Aorta (tissue), 5 donors: ENCODE data around the gene SLC18B1. TPM values are rescaled to one million over a fixed set of nuclear protein-coding genes. Genes with fewer than 3 reads are reported as not detected.

ENCODE experiments used
- ATAC-seq: fragments of 200-7000 bp; cut with Tn5 transposase; one replicate; pipeline ENCODE4 v1.9.1; 2022; ENCODE audit warnings: moderate library complexity; ENCODE audit not compliant: low FRiP score
- DNase-seq, 2 donors: peaks; one replicate each; pipeline ENCODE4 v3.0.0-alpha.2; 2020
- H3K27ac ChIP-seq, 2 donors: one replicate each; pipeline ENCODE4 v1.5.1; 2013; ENCODE audit warnings: low read length in 2 of 2, mild to moderate bottlenecking in 2 of 2, moderate library complexity in 2 of 2, control low read depth in 1 of 2, inconsistent platforms in 1 of 2, low read depth in 1 of 2
- H3K27me3 ChIP-seq, 2 donors: one replicate each; pipeline ENCODE4 v1.6.1; 2013; ENCODE audit warnings: control low read depth in 1 of 2, low read length in 1 of 2, mild to moderate bottlenecking in 1 of 2, moderate library complexity in 1 of 2; ENCODE audit not compliant: insufficient read depth in 2 of 2, control insufficient read depth in 1 of 2
- H3K36me3 ChIP-seq, 2 donors: one replicate each; pipeline ENCODE4 v1.6.1; 2013; ENCODE audit warnings: control low read depth in 1 of 2, low read length in 1 of 2, mild to moderate bottlenecking in 1 of 2; ENCODE audit not compliant: insufficient read depth in 2 of 2, control insufficient read depth in 1 of 2
- H3K4me1 ChIP-seq, 2 donors: one replicate each; pipeline ENCODE4 v1.6.1; 2013; ENCODE audit warnings: low read length in 2 of 2, control low read depth in 1 of 2, mild to moderate bottlenecking in 1 of 2, moderate library complexity in 1 of 2; ENCODE audit not compliant: insufficient read depth in 2 of 2, control insufficient read depth in 1 of 2
- H3K4me3 ChIP-seq, 2 donors: one replicate each; pipeline ENCODE4 v1.5.1; 2013; ENCODE audit warnings: low read length in 2 of 2, control low read depth in 1 of 2, mild to moderate bottlenecking in 1 of 2
- H3K9me3 ChIP-seq: one replicate; pipeline ENCODE4 v1.6.1; 2013; ENCODE audit warnings: mild to moderate bottlenecking, low read length; ENCODE audit not compliant: control insufficient read depth
- WGBS, 2 donors: extraction: QIAGEN DNeasy Blood & Tissue Kit; methylation state at CpG; one replicate each; pipeline ENCODE4 v1.1.7; 2013; 5-methylcytosine and 5-hydroxymethylcytosine counted together
- intact Hi-C, 2 donors: fragments of 100-400 bp; cut with DNase I; formaldehyde crosslinking; loops; one replicate each; pipeline versions ENCODE4 v1.14.2 to v1.15.0; 2022
- polyA plus RNA-seq, 2 donors: library from polyadenylated mRNA; stranded (reverse); fragments of 200-250 nt; gene quantifications; one replicate each; pipeline ENCODE4 v1.2.3, GENCODE V29; 2013
- total RNA-seq, 2 donors: library from RNA; stranded (reverse); fragmentation: NEBNext Ultra II Directional; extraction: Animal tissue kit (Norgen Biotek cat#: 25700); gene quantifications; one replicate each; pipeline ENCODE4 v1.2.1, GENCODE V29; 2021
- donor health status: healthy with polysubstance abuse.
- donor health status: Bipolar disorder and iron deficiency.
- donor health status: DM: no; HTN: no; CAD: no.
- donor health status: DM: no; HTN: no; CAD: no.
- donor health status: DM: yes; HTN: yes; CAD: no.

SLC18B1 gene
- total and polyA plus RNA-seq, 4 donors = 4.0 to 9.2 (median 5.7) TPM

GRCh38 chr6:132758689-132759088 is 39.7 kb downstream of the SLC18B1 start:
- no peaks in the 10 kb centered on the region for H3K27me3 ChIP-seq
- H3K4me3 ChIP-seq = no peak overlapping the region
- intact Hi-C loops = no loop called here
- H3K4me1 ChIP-seq = peaks cover 0 to 8% of the 10 kb centered on the region in 2 donors
- WGBS, 2 donors = 88 to 91% methylated on average over 2 of the region's 2 CpGs
- H3K9me3 ChIP-seq = no peaks in the 10 kb centered on the region
- H3K27ac ChIP-seq = peak overlapping the region in 1 of 2 donors; percentile 25
- ATAC-seq (no peak), DNase-seq (no peak)
- H3K36me3 ChIP-seq = no peaks in the 10 kb centered on the region

DNA sequence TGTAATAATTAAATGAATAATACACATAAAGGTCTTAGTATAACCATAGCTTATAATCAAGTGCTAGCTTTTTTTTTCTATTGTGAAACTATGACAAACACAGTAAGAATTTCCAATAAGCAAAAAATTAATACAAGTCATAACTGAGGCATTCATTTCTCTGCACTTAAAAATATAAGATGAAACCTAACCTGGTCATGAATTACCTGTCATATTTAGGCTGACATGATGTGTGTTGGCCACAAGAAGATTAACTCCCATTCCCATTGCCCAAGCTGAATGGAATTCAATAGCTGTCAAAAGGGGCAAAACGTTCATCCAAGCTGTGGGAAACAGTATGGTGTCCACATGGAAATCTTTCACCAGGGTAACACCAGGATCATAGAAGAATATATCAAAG is 46.2 kb downstream of the SLC18B1 start:
- H3K4me1 ChIP-seq = no peaks in the 10 kb centered on the region
- ATAC-seq (no peak), DNase-seq (no peak)
- no peak overlapping the region for H3K4me3 ChIP-seq
- no peaks in the 10 kb centered on the region for H3K36me3 ChIP-seq
- no peaks in the 10 kb centered on the region for H3K9me3 ChIP-seq
- 45 to 64% methylated on average over 1 of the region's 1 CpG for WGBS, 2 donors
- intact Hi-C loops = no loop called here
- no peaks in the 10 kb centered on the region for H3K27me3 ChIP-seq
- no peak overlapping the region for H3K27ac ChIP-seq

DNA sequence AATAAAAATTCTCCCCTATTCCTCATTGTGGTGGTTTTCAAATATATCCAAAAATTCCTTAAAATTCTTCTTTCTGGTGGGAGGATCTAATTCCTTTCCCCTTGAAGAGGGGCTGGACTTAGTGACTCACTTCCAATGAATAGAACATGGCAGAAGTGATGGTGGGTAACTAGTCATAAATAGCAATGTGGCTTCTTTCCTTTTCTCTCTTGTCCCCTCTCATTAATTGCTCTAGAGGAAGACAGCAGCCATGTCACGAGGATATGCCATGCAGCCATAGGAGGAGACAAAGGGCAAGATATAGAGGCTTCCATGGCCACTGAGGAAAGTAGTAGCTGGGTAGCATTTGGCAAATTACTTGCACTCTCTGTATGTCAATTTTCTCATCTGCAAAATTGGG is 46.6 kb downstream of the SLC18B1 start:
- ATAC-seq = no peak
- intact Hi-C loops = no loop called here
- 89 to 95% methylated on average over 1 of the region's 1 CpG for WGBS, 2 donors
- Histone ChIP-seq H3K36me3 (no peaks in the 10 kb centered on the region), H3K9me3 (no peaks in the 10 kb centered on the region), H3K4me1 (no peaks in the 10 kb centered on the region), H3K27ac (no peak overlapping the region), H3K4me3 (no peak overlapping the region), H3K27me3 (no peaks in the 10 kb centered on the region)
- no peak for DNase-seq

GRCh38 chr6:132751306-132751705 is 47.1 kb downstream of the SLC18B1 start:
- Histone ChIP-seq H3K9me3 (no peaks in the 10 kb centered on the region), H3K4me1 (no peaks in the 10 kb centered on the region), H3K27me3 (no peaks in the 10 kb centered on the region), H3K27ac (no peak overlapping the region), H3K36me3 (no peaks in the 10 kb centered on the region), H3K4me3 (no peak overlapping the region)
- ATAC-seq (no peak), DNase-seq (no peak)
- intact Hi-C loops = no loop called here
- 86 to 92% methylated on average over 4 of the region's 4 CpGs for WGBS, 2 donors

DNA sequence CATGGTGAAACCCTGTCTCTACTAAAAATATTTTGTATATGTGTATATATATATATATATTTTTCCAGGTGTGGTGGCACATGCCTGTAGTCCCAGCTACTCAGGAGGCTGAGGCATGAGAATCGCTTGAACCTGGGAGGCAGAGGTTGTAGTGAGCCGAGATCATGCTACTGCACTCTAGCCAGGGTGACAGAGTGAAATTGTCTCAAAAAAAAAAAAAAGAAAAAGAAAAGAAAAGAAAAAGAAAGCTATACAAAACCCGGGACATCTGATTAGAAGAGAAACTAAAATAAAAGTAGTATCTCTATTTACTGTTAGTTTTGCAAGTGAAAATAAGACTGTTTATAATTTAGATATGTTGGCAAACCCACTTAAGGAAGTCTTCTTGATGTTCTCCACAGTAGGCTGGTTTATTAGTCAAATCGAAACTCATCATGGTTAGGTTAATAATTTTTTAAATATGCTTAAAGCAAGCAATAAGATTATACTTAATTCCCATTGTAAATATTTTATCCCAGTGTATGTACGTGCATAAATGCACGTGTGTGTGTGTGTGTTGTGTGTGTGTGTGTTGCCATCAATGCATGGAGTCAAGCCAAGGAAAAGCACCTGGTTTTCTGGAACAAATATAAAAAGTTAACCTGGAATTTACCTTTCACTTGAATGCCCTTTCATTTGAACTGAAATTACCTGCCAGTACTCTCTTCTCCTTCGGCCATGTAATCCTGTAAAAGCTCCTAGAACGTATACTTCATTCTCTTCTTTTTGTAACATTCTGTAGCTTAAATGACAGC is 47.8 kb downstream of the SLC18B1 start:
- no peak for ATAC-seq
- 79 to 82% methylated on average over 8 of the region's 8 CpGs for WGBS, 2 donors
- intact Hi-C loops = no loop called here
- H3K36me3 ChIP-seq = no peaks in the 10 kb centered on the region
- no peak overlapping the region for H3K4me3 ChIP-seq
- DNase-seq = no peak
- no peaks in the 10 kb centered on the region for H3K27me3 ChIP-seq
- H3K9me3 ChIP-seq = no peaks in the 10 kb centered on the region
- no peaks in the 10 kb centered on the region for H3K4me1 ChIP-seq
- no peak overlapping the region for H3K27ac ChIP-seq

GRCh38 chr6:132749111-132749510 is 49.3 kb downstream of the SLC18B1 start:
- Histone ChIP-seq H3K4me1 (no peaks in the 10 kb centered on the region), H3K27me3 (no peaks in the 10 kb centered on the region), H3K27ac (no peak overlapping the region), H3K36me3 (no peaks in the 10 kb centered on the region), H3K4me3 (no peak overlapping the region), H3K9me3 (no peaks in the 10 kb centered on the region)
- DNase-seq (no peak), ATAC-seq (no peak)
- 72 to 75% methylated on average over 4 of the region's 4 CpGs for WGBS, 2 donors
- intact Hi-C loops = no loop called here

DNA sequence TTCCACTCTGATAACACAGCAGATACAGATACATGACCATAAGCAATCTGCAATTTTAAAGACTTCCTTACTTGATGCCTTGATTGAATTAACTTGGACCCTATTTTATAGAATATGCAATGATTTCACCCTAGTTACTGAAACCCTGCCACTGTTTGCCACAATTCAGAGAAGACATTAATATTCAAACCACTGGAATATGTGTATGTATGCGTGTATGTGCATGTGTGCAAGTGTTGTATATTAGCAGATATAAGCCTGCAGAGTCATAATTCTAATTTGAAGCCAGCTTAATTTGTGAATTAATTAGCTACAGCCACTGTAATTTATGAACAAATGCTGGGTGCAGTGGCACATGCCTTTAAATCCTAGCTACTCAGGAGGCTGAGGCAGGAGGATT is 50.0 kb downstream of the SLC18B1 start:
- intact Hi-C loops = no loop called here
- H3K27ac ChIP-seq = no peak overlapping the region
- no peaks in the 10 kb centered on the region for H3K4me1 ChIP-seq
- H3K36me3 ChIP-seq = no peaks in the 10 kb centered on the region
- WGBS, 2 donors = 98 to 100% methylated on average over 1 of the region's 1 CpG
- H3K9me3 ChIP-seq = no peaks in the 10 kb centered on the region
- no peak for DNase-seq
- ATAC-seq = no peak
- no peak overlapping the region for H3K4me3 ChIP-seq
- no peaks in the 10 kb centered on the region for H3K27me3 ChIP-seq

DNA sequence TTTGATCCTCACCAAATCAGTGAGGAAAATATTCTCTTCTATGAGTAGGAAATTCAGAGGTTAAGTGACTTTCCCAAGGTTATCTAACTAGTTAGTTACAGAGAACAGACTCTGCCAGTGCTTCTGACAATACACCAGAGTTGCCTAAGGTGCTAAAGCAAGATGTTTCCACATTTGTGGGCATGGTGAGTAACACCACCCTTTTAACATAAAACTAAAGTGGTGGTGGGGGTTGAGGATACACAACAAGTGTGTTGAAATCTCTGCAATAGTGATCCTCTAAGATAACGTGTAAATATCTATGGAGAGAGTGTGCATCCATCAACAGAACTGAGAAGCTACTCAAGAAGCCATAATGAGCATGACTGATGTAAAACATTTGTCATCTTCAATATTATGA is 52.4 kb downstream of the SLC18B1 start:
- DNase-seq = no peak

DNA sequence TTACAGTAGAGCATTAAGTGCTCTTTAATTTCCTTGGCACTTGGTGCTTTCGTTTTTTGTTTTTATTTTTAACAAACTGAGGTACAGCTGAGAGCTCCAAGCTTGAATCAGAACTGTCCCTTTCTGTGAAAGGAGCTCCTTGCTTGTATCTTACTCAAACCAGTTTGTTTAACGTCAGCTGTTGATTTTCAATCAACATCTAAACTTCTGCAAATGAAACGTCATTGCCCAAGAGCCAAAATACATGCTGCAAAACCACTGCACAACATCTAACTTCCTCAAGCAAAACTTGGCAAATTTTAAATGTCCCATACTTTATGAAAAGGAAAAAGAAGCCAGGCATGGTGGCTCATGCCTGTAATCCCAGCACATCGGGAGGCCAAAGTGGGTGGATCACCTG is 55.9 kb downstream of the SLC18B1 start:
- ATAC-seq (no peak), DNase-seq (no peak)
- intact Hi-C loops = no loop called here
- 67 to 80% methylated on average over 4 of the region's 4 CpGs for WGBS, 2 donors
- H3K27me3 ChIP-seq = no peaks in the 10 kb centered on the region
- H3K4me3 ChIP-seq = no peak overlapping the region
- H3K9me3 ChIP-seq = no peaks in the 10 kb centered on the region
- no peaks in the 10 kb centered on the region for H3K36me3 ChIP-seq
- no peaks in the 10 kb centered on the region for H3K4me1 ChIP-seq
- no peak overlapping the region for H3K27ac ChIP-seq

More for the DNA sequence above, 52.4 kb downstream of the SLC18B1 start:
- Histone ChIP-seq H3K27me3 (no peaks in the 10 kb centered on the region), H3K9me3 (no peaks in the 10 kb centered on the region), H3K27ac (no peak overlapping the region), H3K4me3 (no peak overlapping the region), H3K36me3 (no peaks in the 10 kb centered on the region), H3K4me1 (no peaks in the 10 kb centered on the region)
- ATAC-seq = no peak
- intact Hi-C loops = no loop called here
- WGBS, 2 donors = 37 to 55% methylated on average over 1 of the region's 1 CpG
